Fibroblast of gingiva (primary cell): Measurements from ENCODE around the gene MAP3K14.
"Not testable (repeated sequence)": the region's sequence is repeated elsewhere in the genome, so short reads cannot be mapped to it uniquely, and the experiment has no call there.

Experiments
- DNase-seq: peaks from one replicate; pipeline ENCODE4 v3.0.0-alpha.2; 2011; ENCODE audit warnings: low read depth

Gene MAP3K14

DNA sequence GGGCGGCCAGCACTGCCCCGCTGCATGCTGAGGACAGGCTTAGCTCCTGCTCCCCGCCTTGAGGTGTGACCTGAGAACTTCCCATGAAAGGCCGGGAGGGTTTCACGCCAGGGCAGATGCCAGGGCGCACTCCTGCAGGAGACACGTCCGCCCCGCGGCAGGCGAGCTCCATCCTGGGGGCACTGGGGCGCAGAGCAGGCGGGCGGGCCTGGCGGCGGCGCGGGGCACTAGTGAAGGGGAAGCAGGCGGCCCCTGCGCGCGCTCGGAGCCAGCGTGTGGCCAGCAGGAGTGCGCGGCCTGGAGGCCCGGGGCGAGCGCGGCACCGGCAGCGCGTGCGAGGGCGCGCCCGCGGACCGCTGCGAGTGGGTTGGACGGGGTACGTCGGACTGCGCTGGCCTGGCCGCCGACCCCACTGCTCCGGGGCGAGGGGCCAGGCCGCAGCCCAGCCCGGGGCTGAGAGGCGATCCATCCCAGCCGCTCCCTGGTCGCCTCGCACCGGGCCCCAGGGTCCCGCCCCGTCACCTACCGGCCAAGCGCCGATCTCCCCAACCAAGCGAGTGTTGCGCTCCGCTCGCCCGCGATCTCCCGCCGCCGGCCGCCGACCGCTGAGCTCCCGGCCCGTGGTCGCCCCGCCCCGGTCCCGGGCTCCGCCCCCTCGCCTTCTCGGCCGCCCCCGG, at the start of gene MAP3K14:
MAP3K14 (minus strand) TSS at position 587 of the 677 bp plus-strand sequence. CDS start 26,275 bp downstream, outside the sequence.
- DNase-seq, result peak; percentile 80

DNA sequence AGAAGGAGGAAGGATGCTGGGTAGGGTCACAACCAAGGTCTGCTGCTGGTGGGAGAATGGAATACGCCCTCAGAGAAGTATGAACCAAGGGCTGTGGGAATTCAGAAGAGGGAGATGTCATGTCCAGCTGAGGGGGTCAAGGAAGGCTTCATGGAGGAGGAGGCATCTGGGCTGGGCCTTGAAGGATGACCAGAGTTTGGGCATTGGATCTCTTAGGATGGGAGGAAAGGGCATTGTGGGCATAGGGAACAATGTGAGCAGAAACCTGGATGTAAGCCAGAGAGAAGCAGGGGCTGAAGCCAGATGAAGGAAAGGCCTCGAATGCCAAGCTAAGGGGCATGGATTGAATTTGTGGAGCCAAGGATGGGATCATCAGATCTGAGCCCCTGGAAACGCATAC, 49.2 kb upstream of the MAP3K14 start:
- DNase-seq, result no peak

DNA sequence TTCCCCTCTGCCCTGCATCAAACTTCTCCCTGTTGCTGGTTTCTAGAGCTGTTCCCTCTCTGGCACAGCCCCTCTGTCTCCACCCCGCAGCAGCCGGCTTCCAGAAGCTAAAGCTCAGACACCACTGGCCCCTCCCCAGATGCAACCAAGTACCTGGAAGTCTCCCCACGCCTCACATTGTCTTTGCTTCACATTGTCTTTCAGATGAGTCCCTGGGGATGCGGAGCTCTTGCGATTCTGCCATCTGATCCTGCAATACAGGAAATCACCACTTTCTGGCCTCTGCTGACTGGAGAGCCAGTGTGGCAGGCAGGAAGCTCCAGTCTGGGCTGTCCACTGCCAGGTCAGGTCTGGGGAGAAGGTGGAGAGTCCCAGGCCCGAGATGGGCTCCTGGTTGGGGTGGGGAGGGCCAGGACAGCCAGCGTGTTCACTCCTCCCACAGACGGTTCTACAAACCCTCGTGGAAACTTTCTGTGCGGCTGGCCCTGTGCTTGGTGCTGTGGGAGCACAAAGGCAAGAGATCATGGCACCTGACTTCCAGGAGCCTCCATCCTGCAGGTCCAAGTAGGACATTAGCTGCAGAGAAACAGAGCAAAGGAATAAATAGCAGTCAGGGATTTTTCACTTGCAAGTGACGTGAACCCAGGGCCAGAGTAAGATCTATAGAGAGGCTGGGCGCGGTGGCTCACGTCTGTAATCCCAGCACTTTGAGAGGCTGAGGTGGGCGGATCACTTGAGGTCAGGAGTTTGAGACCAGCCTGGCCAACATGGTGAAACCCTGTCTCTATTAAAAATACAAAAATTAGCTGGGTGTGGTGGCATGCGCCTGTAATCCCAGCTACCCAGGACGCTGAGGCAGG, 47.9 kb upstream of the MAP3K14 start:
- peak; percentile 49 for DNase-seq

DNA sequence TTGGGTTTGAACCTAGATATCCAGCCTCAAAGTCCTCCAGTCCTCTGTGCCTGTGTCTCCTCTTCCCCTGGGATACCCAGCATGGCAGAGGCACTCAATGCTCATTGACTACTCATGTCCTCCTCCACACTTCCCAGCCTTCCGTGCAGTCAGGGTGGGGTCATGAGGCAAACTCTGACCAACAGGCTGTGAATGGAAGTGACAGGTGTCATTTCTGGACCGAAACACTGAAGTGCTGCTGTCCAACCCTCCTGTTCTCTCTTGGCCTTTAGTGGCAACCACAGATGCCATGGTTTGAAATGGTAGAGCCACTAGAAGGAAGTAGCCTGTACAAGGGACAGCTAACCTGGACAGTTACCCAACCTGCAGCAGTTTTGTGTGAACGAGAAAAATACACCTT, 46.7 kb upstream of the MAP3K14 start:
- DNase-seq, result no peak

DNA sequence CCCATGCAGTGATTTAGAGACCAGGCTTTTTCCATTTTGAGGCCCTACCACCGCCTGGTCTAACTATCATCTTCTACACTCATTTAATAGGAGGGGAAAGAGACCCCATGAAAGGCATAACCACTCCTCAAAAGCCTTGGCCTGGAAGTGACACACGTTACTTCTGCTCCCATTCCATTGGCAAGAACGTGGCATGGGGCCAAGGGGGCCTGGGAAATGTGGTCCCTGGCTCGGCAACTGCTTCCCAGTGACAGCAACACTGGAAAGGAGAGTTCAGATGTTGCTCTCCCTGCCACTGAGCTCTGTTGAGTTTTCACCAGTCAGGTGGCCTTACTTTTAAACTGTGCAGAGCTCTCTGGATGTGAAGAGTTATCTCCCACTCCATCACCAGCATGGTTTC, 45.2 kb upstream of the MAP3K14 start:
- no peak for DNase-seq

DNA sequence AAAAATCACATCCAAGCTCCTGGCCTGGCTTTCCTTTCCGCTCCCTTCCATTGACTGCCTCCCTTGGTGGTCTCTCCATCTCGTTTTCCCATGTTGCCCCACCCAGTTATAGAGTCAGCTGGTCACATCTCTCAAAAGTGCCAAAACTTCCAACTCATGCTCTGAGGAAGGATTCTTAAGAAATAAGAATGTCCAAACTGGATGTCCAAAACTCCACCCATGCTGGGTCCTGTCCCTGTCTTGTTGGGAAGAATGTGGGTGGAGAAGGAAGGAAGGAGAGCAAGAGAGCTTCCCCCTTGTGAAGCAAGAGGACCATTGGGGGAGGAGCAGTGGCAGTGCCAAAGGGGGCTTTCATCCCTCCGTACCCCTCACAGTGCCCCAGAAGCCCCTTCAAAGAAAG, 44.6 kb upstream of the MAP3K14 start:
- no peak for DNase-seq

DNA sequence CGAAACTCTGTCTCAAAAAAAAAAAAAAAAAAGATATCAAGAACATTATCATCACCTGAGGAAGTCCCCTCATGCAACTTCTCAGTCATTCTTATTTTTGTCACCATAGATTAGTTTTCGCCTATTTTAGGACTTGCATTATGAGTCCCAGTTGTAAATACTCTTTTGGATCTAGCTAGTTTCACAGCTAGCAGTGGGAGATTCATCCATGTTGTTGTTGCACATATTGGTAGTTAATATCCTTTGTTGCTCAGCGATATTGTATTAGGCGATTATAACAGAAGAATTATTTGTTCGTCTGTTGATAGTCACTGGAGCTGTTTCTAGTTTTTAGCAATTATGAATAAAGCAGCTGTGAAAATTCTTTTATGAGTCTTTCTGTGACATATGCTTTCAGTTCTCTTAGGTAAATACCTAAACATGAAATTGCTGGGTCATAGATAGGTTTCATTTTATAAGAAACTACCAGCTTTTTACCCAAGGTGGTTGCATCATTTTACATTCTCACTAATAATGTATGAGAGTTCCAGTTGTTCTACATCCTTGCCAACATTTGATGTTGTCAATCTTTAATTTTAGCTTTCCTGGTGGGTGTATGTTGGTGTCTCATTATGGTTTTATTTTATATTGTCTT, 40.7 kb upstream of the MAP3K14 start:
- DNase-seq, result no peak

DNA sequence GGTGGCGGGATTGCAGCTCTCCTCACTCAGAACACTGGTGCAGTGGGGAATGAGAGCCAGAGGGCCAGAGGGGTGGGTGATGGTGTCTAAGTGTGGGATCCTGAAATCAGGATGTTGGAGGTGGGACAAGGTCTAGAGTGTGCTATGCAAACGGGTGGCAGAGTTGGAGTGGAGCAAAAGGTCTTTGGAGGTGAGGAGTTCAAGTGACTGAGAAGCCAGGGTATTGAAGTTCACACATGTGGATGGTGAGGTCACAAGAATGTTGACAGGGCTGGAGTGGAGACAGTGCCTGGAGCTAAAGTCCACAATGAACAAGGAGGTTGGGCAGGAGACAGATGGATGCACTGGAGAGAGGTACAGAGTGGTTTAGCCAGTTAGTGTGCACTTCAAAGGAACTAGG, 38.3 kb upstream of the MAP3K14 start:
- DNase-seq, result no peak

DNA sequence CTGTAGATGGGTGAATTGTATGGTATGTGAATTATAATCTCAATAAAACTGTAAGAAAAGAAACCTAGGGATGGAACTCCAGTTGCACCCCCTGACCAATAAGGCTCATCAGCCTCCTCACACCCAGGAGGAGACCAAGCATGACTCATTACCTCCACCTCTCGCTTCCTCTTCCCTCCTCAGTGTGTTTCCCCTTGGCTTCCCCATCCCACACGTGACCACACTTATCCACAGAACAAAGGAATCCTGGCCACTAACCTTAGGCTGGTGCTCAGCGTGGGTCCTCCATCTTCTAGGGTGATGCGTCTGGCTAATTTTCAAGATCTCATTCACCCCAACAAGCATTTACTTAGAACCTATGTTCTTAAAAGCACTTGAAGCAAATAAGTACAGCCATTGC, 36.2 kb upstream of the MAP3K14 start:
- no peak for DNase-seq

DNA sequence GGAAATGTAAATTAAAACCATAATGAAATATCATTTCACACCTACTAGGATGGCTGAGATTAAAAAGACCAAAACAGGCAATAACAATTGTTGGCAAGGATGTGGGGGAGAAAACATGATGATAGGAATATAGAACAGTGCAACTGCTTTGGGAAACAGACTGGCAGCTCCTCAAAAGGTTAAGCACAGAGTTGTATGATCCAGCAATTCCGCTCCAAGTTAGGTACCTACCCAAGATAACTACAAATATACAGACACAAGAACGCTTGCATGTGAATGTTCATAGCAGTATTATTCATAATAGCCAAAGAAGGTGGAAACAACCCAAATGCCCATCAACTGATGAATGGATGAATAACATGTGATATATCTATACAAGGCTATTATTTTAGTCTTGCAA, 35.0 kb upstream of the MAP3K14 start:
- DNase-seq, result no peak

DNA sequence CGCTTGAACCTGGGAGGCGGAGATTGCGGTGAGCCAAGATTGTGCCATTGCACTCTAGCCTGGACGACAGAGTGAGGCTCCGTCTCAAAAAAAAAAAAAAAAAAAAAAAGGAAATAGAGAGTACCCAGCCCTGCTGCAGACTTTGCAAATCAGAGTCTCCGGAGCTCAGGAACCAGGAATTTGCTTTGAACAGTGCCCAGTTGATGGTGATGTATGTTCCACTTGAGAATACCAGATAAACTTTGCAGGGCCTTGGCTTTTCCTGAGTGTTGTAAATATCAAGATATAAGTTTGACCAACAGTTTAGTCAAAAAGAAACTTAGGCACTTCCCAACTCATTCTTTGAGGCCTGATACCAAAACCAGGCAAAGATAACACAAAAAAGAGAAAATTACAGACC, 30.6 kb upstream of the MAP3K14 start:
- DNase-seq, result no peak

DNA sequence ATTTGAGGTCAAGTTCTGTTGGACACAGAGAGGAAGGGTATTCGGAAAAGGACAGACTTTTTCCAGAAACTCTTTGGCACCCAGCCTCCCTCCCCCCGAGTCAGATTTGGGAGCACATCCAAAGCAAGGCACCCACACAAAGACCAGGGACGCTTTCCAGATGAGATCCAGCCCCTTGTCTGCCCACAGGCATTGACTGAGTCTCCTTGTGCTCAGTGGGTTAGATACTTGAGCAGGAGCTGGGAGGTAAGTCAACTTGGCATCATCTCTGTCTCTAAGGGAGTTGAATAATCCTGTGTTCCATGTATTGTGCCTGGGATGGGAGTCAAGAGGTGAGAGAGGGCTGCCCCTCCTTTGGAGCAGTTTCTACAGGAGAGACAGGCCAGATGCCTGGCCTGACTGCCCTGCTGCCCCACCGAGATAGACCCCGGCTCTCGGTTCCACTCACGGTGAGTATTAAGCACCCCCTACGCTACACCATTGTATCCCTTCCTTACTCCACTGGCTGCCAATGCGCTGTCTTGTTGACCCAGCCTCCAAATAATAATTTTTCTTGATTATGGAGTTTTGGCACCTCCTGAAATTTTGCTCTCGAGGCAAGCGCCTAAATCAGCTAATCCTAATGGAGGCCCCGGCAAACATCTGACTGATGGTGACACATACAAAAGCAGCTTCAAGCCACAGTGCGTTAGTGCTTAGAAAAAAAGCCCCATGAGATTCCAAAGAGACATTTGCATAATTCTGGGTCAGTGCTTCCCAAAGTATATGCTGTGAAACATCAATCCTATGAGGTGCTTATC, 29.6 kb upstream of the MAP3K14 start:
- DNase-seq, result peak; percentile 68

DNA sequence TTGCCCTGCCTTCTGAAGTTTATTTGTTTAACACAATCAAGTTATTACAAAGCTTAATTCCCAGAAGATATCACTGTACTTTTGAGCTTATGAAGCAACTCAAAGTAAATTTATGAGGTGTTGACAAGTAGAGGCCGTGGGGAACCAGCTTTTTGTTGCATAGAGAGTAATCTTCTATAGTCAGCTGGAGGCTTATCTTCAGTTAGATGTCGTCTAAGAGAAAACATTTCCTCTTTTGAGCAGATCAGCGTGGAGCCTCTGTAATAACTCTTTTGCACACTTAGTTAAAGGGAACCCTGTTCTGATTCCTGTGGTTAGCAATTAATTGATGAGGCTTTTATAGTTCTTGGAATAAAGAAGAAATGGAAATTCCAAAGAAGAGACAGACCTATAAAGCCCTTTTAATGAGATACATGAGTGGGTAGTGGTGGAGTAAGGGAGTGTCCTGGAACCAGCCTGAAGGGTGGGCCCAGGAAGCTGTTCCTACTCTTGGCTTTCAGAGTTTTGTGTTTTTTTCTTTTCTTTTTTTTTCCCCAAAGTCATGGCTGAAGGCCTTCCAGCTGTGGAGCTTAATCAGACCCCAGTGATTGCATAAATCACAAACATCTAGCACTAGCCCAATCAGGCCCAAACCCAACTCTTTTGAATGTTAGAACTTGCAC, 28.9 kb upstream of the MAP3K14 start:
- peak; percentile 14 for DNase-seq

DNA sequence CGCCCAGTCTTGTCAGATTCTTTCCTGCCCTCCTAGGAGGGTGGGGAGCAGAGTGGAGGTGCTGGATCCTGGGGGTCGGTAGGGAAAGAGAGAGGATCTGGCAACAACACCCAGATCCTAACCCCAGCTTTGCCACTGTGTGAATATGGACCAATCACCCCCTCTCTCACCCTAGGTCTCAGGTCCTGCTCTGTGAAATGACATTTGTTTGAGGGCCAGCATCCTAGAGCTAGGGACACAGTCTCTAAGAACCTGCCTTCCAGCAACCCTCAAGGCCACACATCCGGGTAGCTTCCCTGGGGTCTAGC, 28.4 kb upstream of the MAP3K14 start:
- DNase-seq, result no peak

DNA sequence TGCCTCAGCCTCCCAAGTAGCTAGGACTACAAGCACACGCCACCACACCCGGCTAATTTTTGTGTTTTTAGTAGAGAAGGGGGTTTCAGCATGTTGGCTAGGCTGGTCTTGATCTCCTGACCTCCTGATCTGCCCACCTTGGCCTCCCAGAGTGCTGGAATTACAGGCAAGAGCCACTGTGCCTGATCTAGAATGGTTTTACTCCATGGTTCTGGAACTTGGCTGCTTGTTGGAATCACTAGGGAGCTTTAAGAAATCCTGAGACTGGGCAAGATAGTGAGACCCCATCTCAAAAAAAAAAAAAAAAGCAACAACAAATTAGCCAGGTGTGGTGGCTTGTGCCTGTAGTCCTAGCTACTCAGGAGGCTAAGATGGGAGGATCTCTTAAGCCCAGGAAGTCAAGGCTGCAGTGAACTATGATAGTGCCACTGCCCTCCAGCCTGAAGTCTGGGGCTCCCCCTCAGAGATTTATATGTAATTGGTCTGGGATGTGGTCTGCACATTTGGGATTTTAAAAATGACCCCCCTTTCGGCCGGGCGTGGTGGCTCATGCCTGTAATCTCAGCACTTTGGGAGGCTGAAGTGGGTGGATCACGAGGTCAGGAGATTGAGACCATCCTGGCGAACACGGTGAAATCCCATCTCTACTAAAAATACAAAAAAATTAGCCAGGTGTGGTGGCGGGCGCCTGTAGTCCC, 27.3 kb upstream of the MAP3K14 start:
- not testable (repeated sequence) for DNase-seq

DNA sequence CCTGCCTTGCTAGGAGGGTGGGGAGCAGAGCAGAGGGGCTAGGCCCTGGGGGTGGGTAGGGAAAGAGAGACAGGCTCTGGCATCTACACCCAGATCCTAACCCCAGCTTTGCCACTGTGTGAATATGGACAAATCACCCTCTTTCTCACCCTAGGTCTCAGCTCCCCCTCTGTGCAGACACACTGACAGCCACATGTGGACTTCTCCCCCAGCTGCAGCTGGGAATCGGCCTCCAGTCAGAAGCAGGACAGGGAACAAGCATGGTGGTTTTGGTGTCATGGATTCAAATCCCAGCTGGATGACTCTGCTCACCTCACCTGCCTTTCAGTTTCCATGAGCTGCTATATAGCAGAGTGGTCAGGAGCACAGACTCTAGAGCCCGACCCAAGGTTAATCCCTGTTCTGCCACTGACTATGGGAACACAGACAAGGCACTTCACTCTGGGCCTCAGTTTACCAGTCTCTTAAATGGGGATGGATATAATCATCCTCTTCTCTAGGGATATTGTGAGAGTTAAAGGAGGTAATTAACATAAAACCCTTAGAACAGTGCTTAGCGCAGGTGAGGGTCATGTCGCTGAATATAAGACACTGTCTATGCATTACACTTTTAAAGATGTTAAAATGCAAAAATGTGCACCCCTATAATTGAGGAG, 26.2 kb upstream of the MAP3K14 start:
- no peak for DNase-seq

DNA sequence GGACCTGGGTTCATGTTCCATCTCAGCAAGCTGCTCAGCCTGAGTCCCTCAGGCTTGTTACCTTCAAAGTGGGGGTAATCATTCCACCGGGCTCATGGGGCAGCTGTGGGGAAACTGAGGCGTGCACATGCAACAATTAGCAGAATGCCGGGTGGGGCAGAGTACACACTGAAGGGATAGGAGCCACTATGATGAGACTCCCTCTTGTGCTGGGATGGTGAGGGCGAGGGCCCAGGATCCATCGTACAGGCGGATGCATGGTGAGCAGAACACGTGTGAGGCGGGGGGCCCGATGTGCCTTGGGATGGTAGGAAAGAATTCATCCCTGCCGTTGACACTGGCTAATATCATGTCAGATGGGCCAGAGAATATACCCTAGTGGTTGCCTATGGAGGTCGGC, 25.5 kb upstream of the MAP3K14 start:
- DNase-seq, result no peak

DNA sequence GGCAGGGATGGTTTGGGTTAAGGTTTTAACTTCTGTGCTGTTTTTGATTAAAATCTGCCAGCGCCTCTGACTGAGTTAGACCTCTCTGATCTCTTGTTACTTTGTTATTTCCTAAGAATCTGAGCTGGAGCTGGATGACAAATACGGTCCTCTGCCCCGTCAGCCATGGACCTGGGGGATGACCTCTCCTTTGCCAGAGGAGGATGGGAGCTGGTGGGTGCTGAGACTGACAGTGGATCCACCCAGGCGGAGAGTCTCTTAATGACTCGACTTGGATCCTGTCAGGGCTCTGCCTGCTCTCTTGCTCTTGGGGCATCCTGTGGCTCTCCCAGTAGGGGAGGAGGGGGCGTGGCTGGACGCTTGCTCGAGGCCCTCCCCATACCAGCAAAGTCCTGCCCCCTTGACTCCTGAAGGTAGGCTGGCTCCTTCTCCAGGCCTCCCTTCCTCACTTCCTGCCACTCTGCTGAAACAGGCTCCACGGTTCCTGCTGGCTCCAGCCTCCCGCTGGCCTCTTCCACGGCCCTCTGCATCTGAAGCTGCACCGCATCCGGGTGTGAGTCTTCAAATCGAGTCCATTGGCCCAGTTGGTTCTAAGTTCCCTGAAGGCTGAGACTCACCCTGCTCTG, 24.8 kb upstream of the MAP3K14 start:
- peak; percentile 92 for DNase-seq

DNA sequence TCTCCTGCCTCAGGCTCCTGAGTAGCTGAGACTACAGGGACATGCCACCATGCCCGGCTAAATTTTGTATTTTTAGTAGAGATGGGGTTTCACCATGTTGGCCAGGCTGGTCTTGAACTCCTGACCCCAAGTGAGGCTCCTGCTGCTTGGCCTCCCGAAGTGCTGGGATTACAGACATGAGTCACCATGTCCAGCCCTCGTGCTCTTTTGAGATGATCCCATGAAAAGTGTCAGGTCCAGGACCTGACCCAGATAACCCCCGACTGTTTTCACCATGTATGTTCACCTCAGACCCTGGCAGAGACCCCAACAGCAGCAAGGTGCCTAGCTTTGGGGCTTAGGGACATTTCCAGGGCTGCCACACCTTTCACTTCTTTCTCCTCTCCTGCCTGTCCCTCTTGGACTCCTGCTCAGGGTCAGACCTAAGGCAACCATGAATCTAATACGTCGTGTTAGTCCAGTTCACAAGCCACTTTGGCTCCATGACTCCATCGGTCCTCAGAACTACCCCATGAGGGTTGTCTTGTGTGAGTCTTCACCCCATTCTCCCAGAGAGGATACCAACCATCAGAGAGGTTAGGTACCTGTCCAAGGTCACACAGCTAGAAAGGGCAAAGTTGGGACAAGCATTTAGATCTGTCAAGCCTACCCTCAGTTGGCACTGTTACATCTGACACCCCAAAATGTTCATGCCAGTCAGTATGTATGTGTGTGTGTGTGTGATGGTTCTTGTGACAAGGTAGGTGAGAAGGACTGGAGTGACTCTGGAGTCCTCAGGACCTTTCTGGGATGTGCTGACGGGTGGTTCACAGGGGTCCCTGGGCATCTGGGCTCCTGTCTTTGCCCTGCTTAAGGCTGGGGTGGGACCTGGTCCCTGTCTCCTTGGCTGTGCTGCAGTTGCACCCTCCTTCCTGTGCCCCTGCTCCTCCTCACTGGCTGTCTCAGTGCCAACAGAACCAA, 23.1 kb upstream of the MAP3K14 start:
- DNase-seq, result no peak
